SU-DHL-6 (cell line): ENCODE measurements around the gene DNAH7.

Experiments used
- H2AFZ ChIP-seq: fragments of 200-600 bp; sonication (generic); 2 replicates; pipeline ENCODE4 v1.6.1; 2014; ENCODE audit warnings: low read depth, mild to moderate bottlenecking, moderate library complexity, mixed read lengths, antibody characterized with exemption, low read length; ENCODE audit not compliant: severe bottlenecking
- H3F3A ChIP-seq: fragments of 200-600 bp; shearing (Covaris generic); 2 replicates; pipeline ENCODE4 v1.6.0; 2016; ENCODE audit warnings: antibody characterized with exemption, mild to moderate bottlenecking; ENCODE audit not compliant: insufficient read depth
- H3K27ac ChIP-seq: fragments of 200-600 bp; sonication (generic); 2 replicates; pipeline ENCODE4 v1.5.1; 2016; ENCODE audit warnings: low read depth, mild to moderate bottlenecking, low read length, moderate library complexity, mixed read lengths
- H3K27me3 ChIP-seq: fragments of 200-600 bp; sonication (generic), shearing (Covaris generic); 2 replicates; pipeline ENCODE4 v1.6.0; 2014; ENCODE audit warnings: mild to moderate bottlenecking, low read length
- H3K36me3 ChIP-seq: fragments of 200-600 bp; sonication (generic); 2 replicates; pipeline ENCODE4 v1.6.1; 2014; ENCODE audit warnings: mild to moderate bottlenecking, low read length, mixed read lengths
- H3K4me2 ChIP-seq: fragments of 300-600, 200-600 bp; shearing (Covaris generic), sonication (generic); 2 replicates; pipeline ENCODE4 v1.6.0; 2014; ENCODE audit warnings: low read length, low read depth, mild to moderate bottlenecking; ENCODE audit not compliant: poor library complexity, severe bottlenecking
- H3K4me3 ChIP-seq: fragments of 200-600 bp; sonication (generic); 2 replicates; pipeline ENCODE4 v1.5.1; 2014; ENCODE audit warnings: antibody characterized with exemption, low read length, mild to moderate bottlenecking, mixed read lengths; ENCODE audit not compliant: insufficient read depth, poor library complexity, severe bottlenecking
- H3K79me2 ChIP-seq: fragments of 200-600 bp; sonication (generic); 2 replicates; pipeline ENCODE4 v1.6.1; 2014; ENCODE audit warnings: mild to moderate bottlenecking, low read length, moderate library complexity; ENCODE audit not compliant: insufficient read depth
- H3K9ac ChIP-seq: fragments of 200-600 bp; sonication (generic); 2 replicates; pipeline ENCODE4 v1.7.0; 2014; ENCODE audit warnings: mild to moderate bottlenecking, low read length
- H3K9me2 ChIP-seq: fragments of 200-600 bp; sonication (generic); replicated peaks from 2 replicates; pipeline ENCODE4 v1.6.1; 2014; ENCODE audit warnings: low read length; ENCODE audit not compliant: insufficient read depth
- H3K9me3 ChIP-seq: fragments of 200-600 bp; sonication (generic); 2 replicates; pipeline ENCODE4 v1.6.1; 2014; ENCODE audit warnings: low read length, mixed read lengths; ENCODE audit not compliant: insufficient read depth
- H4K20me1 ChIP-seq: fragments of 200-600 bp; sonication (generic); 2 replicates; pipeline ENCODE4 v1.6.1; 2014; ENCODE audit warnings: low read depth, mild to moderate bottlenecking, antibody characterized with exemption, low read length, moderate library complexity, mixed read lengths
- CTCF ChIP-seq: fragments of 200-600 bp; sonication (generic); IDR thresholded peaks from one replicate; pipeline ENCODE4 v1.5.1; 2017; ENCODE audit warnings: antibody characterized with exemption, mild to moderate bottlenecking, low read length, moderate library complexity; ENCODE audit not compliant: insufficient read depth, poor library complexity, severe bottlenecking
- EZH2phosphoT487 ChIP-seq: fragments of 200-600 bp; sonication (generic), shearing (Covaris generic); conservative IDR thresholded peaks from 2 replicates; pipeline ENCODE4 v1.6.1; 2018; ENCODE audit warnings: mild to moderate bottlenecking, antibody characterized with exemption, low read length, moderate library complexity, mixed read lengths

Gene DNAH7

GRCh38 chr2:195819276-195819675 lies 249.4 kb downstream of the DNAH7 start:
- Histone ChIP-seq H3K4me3 (no peak overlapping the region), H3K36me3 (no peaks in the 10 kb centered on the region), H3K27ac (no peak overlapping the region), H3K4me2 (no peak overlapping the region), H3K79me2 (no peaks in the 10 kb centered on the region), H3F3A (no peaks in the 10 kb centered on the region), H2AFZ (no peak overlapping the region), H3K9ac (no peak overlapping the region), H4K20me1 (no peaks in the 10 kb centered on the region), H3K27me3 (no peaks in the 10 kb centered on the region), H3K9me2 (no peaks in the 10 kb centered on the region), H3K9me3 (no peaks in the 10 kb centered on the region)
- no peak for TF ChIP-seq EZH2phosphoT487
- TF ChIP-seq CTCF = no peak

- H3K9ac ChIP-seq = no peak overlapping the region
- H3K4me2 ChIP-seq = no peak overlapping the region
- H4K20me1 ChIP-seq = no peaks in the 10 kb centered on the region
- H3K79me2 ChIP-seq = no peaks in the 10 kb centered on the region
- no peaks in the 10 kb centered on the region for H3K27me3 ChIP-seq
- no peaks in the 10 kb centered on the region for H3K9me3 ChIP-seq
- no peak overlapping the region for H2AFZ ChIP-seq
- H3K36me3 ChIP-seq = no peaks in the 10 kb centered on the region
- no peak overlapping the region for H3K4me3 ChIP-seq
- H3F3A ChIP-seq = no peaks in the 10 kb centered on the region
- no peaks in the 10 kb centered on the region for H3K9me2 ChIP-seq
- H3K27ac ChIP-seq = no peak overlapping the region
- TF ChIP-seq EZH2phosphoT487 (no peak), CTCF (no peak)
These were observed 250.1 kb downstream of the DNAH7 start for GRCh38 chr2:195818526-195818925.

GRCh38 chr2:195818106-195818505 lies 250.5 kb downstream of the DNAH7 start:
- Histone ChIP-seq H3K4me3 (no peak overlapping the region), H3K27ac (no peak overlapping the region), H3K9ac (no peak overlapping the region), H3K9me3 (no peaks in the 10 kb centered on the region), H3F3A (no peaks in the 10 kb centered on the region), H4K20me1 (no peaks in the 10 kb centered on the region), H2AFZ (no peak overlapping the region), H3K36me3 (no peaks in the 10 kb centered on the region), H3K27me3 (no peaks in the 10 kb centered on the region), H3K79me2 (no peaks in the 10 kb centered on the region), H3K4me2 (no peak overlapping the region), H3K9me2 (no peaks in the 10 kb centered on the region)
- TF ChIP-seq CTCF = no peak

- Histone ChIP-seq H3K9me3 (no peaks in the 10 kb centered on the region), H2AFZ (no peak overlapping the region), H3K27me3 (no peaks in the 10 kb centered on the region), H3K27ac (no peak overlapping the region), H3K4me2 (no peak overlapping the region), H3K9ac (no peak overlapping the region), H3K36me3 (no peaks in the 10 kb centered on the region), H4K20me1 (no peaks in the 10 kb centered on the region), H3K79me2 (no peaks in the 10 kb centered on the region), H3F3A (no peaks in the 10 kb centered on the region), H3K4me3 (no peak overlapping the region), H3K9me2 (no peaks in the 10 kb centered on the region)
- TF ChIP-seq EZH2phosphoT487 (no peak), CTCF (no peak)
These were observed 253.6 kb downstream of the DNAH7 start for GRCh38 chr2:195815083-195815482.
